ENCODE data around the gene IL20RA. TPM values are rescaled to one million over a fixed set of nuclear protein-coding genes. Genes with fewer than 3 reads are reported as not detected.

Gene IL20RA
- total and polyA plus RNA-seq, 2 of the 8 experiments (the other 6 are each of a cell fraction or from before 2014, with no cell fraction given): 1.3 to 1.7 TPM

- TF ChIP-seq RNF2 (IDR thresholded peaks at IDR 0.05; ENCODE audit: borderline replicate concordance, low read depth, low read length, missing control alignments, poor library complexity, severe bottlenecking): no peak
Measured at GRCh38 chr6:137036566-137037300, 8.0 kb downstream of the IL20RA start (continued).
